Suprapubic skin (tissue), 4 donors: ENCODE measurements around the gene CNTN1. TPM values are rescaled to one million over a fixed set of nuclear protein-coding genes. Genes with fewer than 3 reads are reported as not detected.

Experiments used
- DNase-seq, 2 donors: peaks; one replicate each; pipeline ENCODE4 v3.0.0-alpha.2; 2019; ENCODE audit warnings: low spot score in 2 of 2
- H3K27ac ChIP-seq: fragments of 200-600 bp; sonication (generic); one replicate; pipeline ENCODE4 v1.5.1; 2019
- H3K27me3 ChIP-seq: fragments of 200-600 bp; sonication (generic); one replicate; pipeline ENCODE4 v1.5.1; 2019
- H3K36me3 ChIP-seq: fragments of 200-600 bp; sonication (generic); one replicate; pipeline ENCODE4 v1.5.1; 2019
- H3K4me1 ChIP-seq: fragments of 200-600 bp; sonication (generic); one replicate; pipeline ENCODE4 v1.5.1; 2019
- H3K4me3 ChIP-seq: fragments of 200-600 bp; sonication (generic); one replicate; pipeline ENCODE4 v1.5.1; 2019; ENCODE audit warnings: mild to moderate bottlenecking
- H3K9me3 ChIP-seq: fragments of 200-600 bp; sonication (generic); one replicate; pipeline ENCODE4 v1.5.1; 2019
- CTCF ChIP-seq, 2 donors: fragments of 200-600 bp in 1 of 2; fragments of 450-650 bp in 1 of 2; sonication (generic) in 1 of 2; IDR thresholded peaks; one replicate each; pipeline ENCODE4 v1.5.1; 2016 to 2019; ENCODE audit warnings: antibody characterized with exemption in 2 of 2, mild to moderate bottlenecking in 1 of 2, moderate library complexity in 1 of 2
- EP300 ChIP-seq: sonication (generic); formaldehyde crosslinking; IDR thresholded peaks from one replicate; pipeline ENCODE4 v1.6.1; 2017; ENCODE audit warnings: antibody characterized with exemption
- POLR2A ChIP-seq, 2 donors: fragments of 450-650 bp; IDR thresholded peaks; one replicate each; pipeline ENCODE4 v1.6.1; 2017; ENCODE audit warnings: antibody characterized with exemption in 2 of 2, mild to moderate bottlenecking in 2 of 2, moderate library complexity in 2 of 2
- POLR2AphosphoS5 ChIP-seq, 3 donors: sonication (generic); formaldehyde crosslinking; IDR thresholded peaks; one replicate each; pipeline ENCODE4 v1.6.1; 2017; ENCODE audit warnings: antibody characterized with exemption in 3 of 3
- WGBS: methylation state at CpG from one replicate; pipeline ENCODE4 v1.1.5; 2018; 5-methylcytosine and 5-hydroxymethylcytosine counted together
- total RNA-seq, 4 donors: library from RNA; depleted of rRNA; stranded (reverse); fragments of >200 nt; gene quantifications; one replicate each; pipeline ENCODE4 v1.1.0, GENCODE V29; 2016

CNTN1 gene
- total RNA-seq, 4 donors from 2014 or later: 5.9 to 29.7 (median 14.4) TPM

- DNase-seq: no peak
- TF ChIP-seq POLR2A (IDR thresholded peaks at IDR 0.05) (no peak), EP300 (no peak), CTCF (IDR thresholded peaks at IDR 0.05) (no peak), POLR2AphosphoS5 (IDR thresholded peaks at IDR 0.05) (no peak)
- no peaks in the 10 kb centered on the region for H3K4me1 ChIP-seq
- H3K27ac ChIP-seq: no peak overlapping the region
- 60% methylated on average over 4 of the region's 4 CpGs for WGBS
- no peaks in the 10 kb centered on the region for H3K9me3 ChIP-seq
- H3K27me3 ChIP-seq: no peaks in the 10 kb centered on the region
- H3K4me3 ChIP-seq: no peak overlapping the region
- H3K36me3 ChIP-seq: no peaks in the 10 kb centered on the region
Measured at GRCh38 chr12:40892528-40892927, 200.3 kb downstream of the CNTN1 start.

GRCh38 chr12:40898505-40898904 lies 206.3 kb downstream of the CNTN1 start:
- no peaks in the 10 kb centered on the region for H3K36me3 ChIP-seq
- H3K4me3 ChIP-seq: no peak overlapping the region
- DNase-seq: no peak
- no peaks in the 10 kb centered on the region for H3K4me1 ChIP-seq
- H3K27me3 ChIP-seq: no peaks in the 10 kb centered on the region
- H3K9me3 ChIP-seq: no peaks in the 10 kb centered on the region
- TF ChIP-seq POLR2A (IDR thresholded peaks at IDR 0.05): no peak
- no peak for TF ChIP-seq EP300
- TF ChIP-seq POLR2AphosphoS5 (IDR thresholded peaks at IDR 0.05): no peak
- TF ChIP-seq CTCF (IDR thresholded peaks at IDR 0.05): no peak
- 90% methylated on average over 3 of the region's 3 CpGs for WGBS
- H3K27ac ChIP-seq: no peak overlapping the region

GRCh38 chr12:40903040-40903439 lies 210.8 kb downstream of the CNTN1 start:
- WGBS: 15% methylated on average over 1 of the region's 1 CpG
- H3K36me3 ChIP-seq: no peaks in the 10 kb centered on the region
- DNase-seq: no peak
- no peaks in the 10 kb centered on the region for H3K9me3 ChIP-seq
- no peaks in the 10 kb centered on the region for H3K4me1 ChIP-seq
- no peak overlapping the region for H3K27ac ChIP-seq
- no peaks in the 10 kb centered on the region for H3K27me3 ChIP-seq
- no peak overlapping the region for H3K4me3 ChIP-seq
- TF ChIP-seq POLR2AphosphoS5 (IDR thresholded peaks at IDR 0.05) (no peak), POLR2A (IDR thresholded peaks at IDR 0.05) (no peak), CTCF (IDR thresholded peaks at IDR 0.05) (no peak), EP300 (no peak)

- no peak for TF ChIP-seq CTCF (IDR thresholded peaks at IDR 0.05)
- no peak for TF ChIP-seq POLR2A (IDR thresholded peaks at IDR 0.05)
- TF ChIP-seq POLR2AphosphoS5 (IDR thresholded peaks at IDR 0.05): no peak
- no peak for TF ChIP-seq EP300
- Histone ChIP-seq H3K9me3 (no peaks in the 10 kb centered on the region), H3K36me3 (no peaks in the 10 kb centered on the region), H3K4me3 (no peak overlapping the region), H3K4me1 (no peaks in the 10 kb centered on the region), H3K27me3 (no peaks in the 10 kb centered on the region), H3K27ac (no peak overlapping the region)
- DNase-seq: no peak
- 58% methylated on average over 4 of the region's 4 CpGs for WGBS
Measured at GRCh38 chr12:40907115-40907527, 214.9 kb downstream of the CNTN1 start.

GRCh38 chr12:40911676-40912075 lies 219.4 kb downstream of the CNTN1 start:
- DNase-seq: no peak
- WGBS: 98% methylated on average over 3 of the region's 3 CpGs
- no peak for TF ChIP-seq POLR2AphosphoS5 (IDR thresholded peaks at IDR 0.05)
- TF ChIP-seq POLR2A (IDR thresholded peaks at IDR 0.05): no peak
- TF ChIP-seq CTCF (IDR thresholded peaks at IDR 0.05): no peak
- TF ChIP-seq EP300: no peak
- Histone ChIP-seq H3K4me1 (no peaks in the 10 kb centered on the region), H3K27me3 (no peaks in the 10 kb centered on the region), H3K4me3 (no peak overlapping the region), H3K36me3 (no peaks in the 10 kb centered on the region), H3K27ac (no peak overlapping the region), H3K9me3 (no peaks in the 10 kb centered on the region)
